HepG2 (cell line): ENCODE measurements around the gene PCTP. TPM values are rescaled to one million over a fixed set of nuclear protein-coding genes. Genes with fewer than 3 reads are reported as not detected.

Experiments used
- BRF2 ChIP-seq: sonication (generic); formaldehyde crosslinking; IDR thresholded peaks from 2 replicates; pipeline ENCODE4 v1.8.1; 2022; ENCODE audit warnings: mild to moderate bottlenecking, missing genetic modification reagents
- CBX2 ChIP-seq, 2 experiments: fragments of 200-600 bp in 1 of 2; sonication (generic); formaldehyde crosslinking in 1 of 2; IDR thresholded peaks; 2 replicates each; pipeline versions ENCODE4 v1.7.0 to v1.8.1; 2018 to 2022; ENCODE audit warnings: low read depth in 2 of 2, low read length in 1 of 2, mild to moderate bottlenecking in 1 of 2, missing genetic modification reagents in 1 of 2
- ELF1 ChIP-seq: sonication (generic); formaldehyde crosslinking; IDR thresholded peaks from 2 replicates; pipeline ENCODE4 v1.4.0; 2020; ENCODE audit warnings: missing genetic modification reagents
- FOSL1 ChIP-seq: sonication (generic); formaldehyde crosslinking; IDR thresholded peaks from 2 replicates; pipeline ENCODE4 v1.9.0; 2021; ENCODE audit warnings: missing genetic modification reagents, borderline replicate concordance
- FOXA1 ChIP-seq, 2 experiments: fragments of 450-650 bp in 1 of 2; sonication (generic) in 1 of 2; formaldehyde crosslinking in 1 of 2; IDR thresholded peaks; 2 replicates each; pipeline versions ENCODE4 v1.4.0 to v1.6.1; 2016 to 2020; ENCODE audit warnings: missing genetic modification reagents in 1 of 2
- GABPB1 ChIP-seq: IDR thresholded peaks from 2 replicates; pipeline ENCODE4 v1.6.1; 2016; ENCODE audit warnings: mild to moderate bottlenecking, missing genetic modification reagents, moderate library complexity, missing compliant biosample characterization
- HOMEZ ChIP-seq: IDR thresholded peaks from 2 replicates; pipeline ENCODE4 v1.6.1; 2016; ENCODE audit warnings: low read depth
- JUND ChIP-seq: sonication (generic); formaldehyde crosslinking; IDR thresholded peaks from 2 replicates; pipeline ENCODE4 v1.8.0; 2022; ENCODE audit warnings: mild to moderate bottlenecking, missing genetic modification reagents
- MAX ChIP-seq: IDR thresholded peaks from 2 replicates; pipeline ENCODE4 v1.6.1; 2012; ENCODE audit warnings: inconsistent platforms
- MEIS1 ChIP-seq: sonication (generic); formaldehyde crosslinking; IDR thresholded peaks from 2 replicates; pipeline ENCODE4 v1.9.0; 2021; ENCODE audit warnings: mild to moderate bottlenecking, missing genetic modification reagents, moderate library complexity, borderline replicate concordance
- MTA1 ChIP-seq: sonication (generic); formaldehyde crosslinking; IDR thresholded peaks from 2 replicates; pipeline ENCODE4 v1.4.0; 2020; ENCODE audit warnings: missing genetic modification reagents, mild to moderate bottlenecking, borderline replicate concordance
- RFXAP ChIP-seq: sonication (generic); formaldehyde crosslinking; IDR thresholded peaks from 2 replicates; pipeline ENCODE4 v1.4.0; 2020; ENCODE audit warnings: missing genetic modification reagents, borderline replicate concordance
- SMARCC2 ChIP-seq: fragments of 450-650 bp; IDR thresholded peaks from 2 replicates; pipeline ENCODE4 v1.6.1; 2017; ENCODE audit warnings: antibody characterized with exemption, mild to moderate bottlenecking
- STAG1 ChIP-seq: sonication (generic); formaldehyde crosslinking; IDR thresholded peaks from 2 replicates; pipeline ENCODE4 v1.4.0; 2020; ENCODE audit warnings: missing genetic modification reagents
- TAF1 ChIP-seq: sonication (generic); formaldehyde crosslinking; IDR thresholded peaks from 2 replicates; pipeline ENCODE4 v1.4.0; 2020; ENCODE audit warnings: missing genetic modification reagents
- TGIF2 ChIP-seq: IDR thresholded peaks from 2 replicates; pipeline ENCODE4 v1.6.1; 2016; ENCODE audit warnings: control low read depth, missing compliant biosample characterization
- TOE1 ChIP-seq: sonication (generic); formaldehyde crosslinking; IDR thresholded peaks from 2 replicates; pipeline ENCODE4 v1.4.0; 2020; ENCODE audit warnings: mild to moderate bottlenecking, missing genetic modification reagents
- ZFP41 ChIP-seq: sonication (generic); formaldehyde crosslinking; IDR thresholded peaks from 2 replicates; pipeline ENCODE4 v1.4.0; 2020; ENCODE audit warnings: mild to moderate bottlenecking, missing genetic modification reagents, borderline replicate concordance
- ZNF274 ChIP-seq: sonication (generic); formaldehyde crosslinking; IDR thresholded peaks from 2 replicates; pipeline ENCODE4 v1.5.1; 2020; ENCODE audit warnings: mild to moderate bottlenecking, missing genetic modification reagents
- ZNF546 ChIP-seq: sonication (generic); formaldehyde crosslinking; conservative IDR thresholded peaks from 2 replicates; pipeline ENCODE4 v1.8.1; 2023; ENCODE audit warnings: mild to moderate bottlenecking, missing genetic modification reagents
- ZNF781 ChIP-seq: sonication (generic); formaldehyde crosslinking; IDR thresholded peaks from 2 replicates; pipeline ENCODE4 v1.5.1; 2020; ENCODE audit warnings: borderline replicate concordance, mild to moderate bottlenecking, missing genetic modification reagents; ENCODE audit errors: not compliant biosample characterization
- polyA plus RNA-seq, 8 experiments: library from polyadenylated mRNA; depleted of rRNA in 3 of 8; stranded (reverse) in 7 of 8; unstranded in 1 of 8; fragments of >200 nt; fragmentation: Illumina TruSeq in 4 of 8; extraction: Trizol in 4 of 8; gene quantifications; 2 replicates each; pipeline versions ENCODE4 v1.2.1 to v1.2.3, GENCODE V29; 2011 to 2016; ENCODE audit warnings: low read depth in 4 of 8, missing spikeins in 1 of 8, mixed read lengths in 1 of 8; ENCODE audit not compliant: insufficient read depth in 1 of 8
- total RNA-seq, 5 experiments: library from RNA; depleted of rRNA; stranded (reverse); fragments of >200 nt; fragmentation: Illumina TruSeq; extraction: Trizol; gene quantifications; 2 replicates each; pipeline ENCODE4 v1.2.3, GENCODE V29; 2016; ENCODE audit warnings: low read depth in 1 of 5
- TF ChIP-seq, protein P1 (sequence below): sonication (generic); formaldehyde crosslinking; IDR thresholded peaks from 2 replicates; pipeline ENCODE4 v1.4.0; 2020; ENCODE audit warnings: mild to moderate bottlenecking, low read depth, missing genetic modification reagents
- TF ChIP-seq, protein P2 (sequence below): sonication (generic); formaldehyde crosslinking; IDR thresholded peaks from 2 replicates; pipeline ENCODE4 v1.4.0; 2020; ENCODE audit warnings: low read depth, mild to moderate bottlenecking, missing genetic modification reagents
- TF ChIP-seq, protein P3 (sequence below): sonication (generic); formaldehyde crosslinking; IDR thresholded peaks from 2 replicates; pipeline ENCODE4 v1.4.0; 2020; ENCODE audit warnings: missing genetic modification reagents

PCTP gene
- total and polyA plus RNA-seq, 2 of the 13 experiments (the other 11 are each of a cell fraction or from before 2014, with no cell fraction given) = 37.1 to 50.7 TPM

DNA sequence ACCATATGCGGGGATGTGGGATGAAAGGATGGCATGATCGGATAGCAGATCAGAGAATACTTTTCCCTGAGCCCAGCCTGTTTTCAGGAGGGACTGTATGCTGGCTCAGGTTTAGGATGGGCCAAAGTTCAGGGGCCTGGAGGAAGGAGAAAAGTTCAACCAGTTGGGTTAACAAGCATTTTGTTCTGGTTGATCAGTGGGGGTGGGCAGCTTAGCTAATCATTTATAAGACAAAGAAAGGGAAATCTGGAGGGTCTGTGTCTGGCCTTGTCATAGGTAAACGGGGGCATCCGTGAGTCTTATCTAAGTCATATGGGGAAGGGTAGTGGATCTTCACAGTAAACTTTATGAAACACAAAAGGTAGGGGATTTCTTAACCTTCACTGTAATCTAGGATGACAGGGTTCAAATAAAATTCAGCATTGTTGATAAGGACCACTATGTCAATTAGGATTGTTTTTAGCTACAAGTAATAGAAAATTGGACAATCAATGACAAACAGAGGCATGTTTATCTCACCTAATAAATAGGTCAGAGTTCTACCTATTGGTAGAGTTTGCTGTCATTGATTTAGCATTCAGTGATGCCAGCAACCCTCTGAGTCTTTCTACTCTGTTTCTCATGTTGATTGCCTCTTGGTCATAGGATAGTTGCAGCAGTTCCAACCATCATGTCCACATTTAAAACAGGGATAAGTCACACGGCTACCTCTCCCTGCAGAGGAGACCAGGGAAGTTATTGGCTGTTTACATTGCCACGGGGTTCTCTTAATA, 11.4 kb downstream of the PCTP start (continued):
- no peak for TF ChIP-seq TGIF2
- no peak for TF ChIP-seq ZFP41 (CRISPR knock-in tag)
- TF ChIP-seq GABPB1 (CRISPR knock-in tag) = no peak
- no peak for TF ChIP-seq FOXA1 (IDR thresholded peaks at IDR 0.05)
- TF ChIP-seq FOXA1 (CRISPR knock-in tag; IDR thresholded peaks at IDR 0.05) = no peak
- TF ChIP-seq HOMEZ (CRISPR knock-in tag) = no peak; the same call in 1 of the 2 replicates
- peak; percentile 26; the same call in 1 of the 2 replicates for TF ChIP-seq MAX
- no peak for TF ChIP-seq BRF2 (CRISPR knock-in tag)
- TF ChIP-seq ZNF274 (CRISPR knock-in tag) = no peak
- TF ChIP-seq TAF1 = no peak
- TF ChIP-seq, protein P1, sequence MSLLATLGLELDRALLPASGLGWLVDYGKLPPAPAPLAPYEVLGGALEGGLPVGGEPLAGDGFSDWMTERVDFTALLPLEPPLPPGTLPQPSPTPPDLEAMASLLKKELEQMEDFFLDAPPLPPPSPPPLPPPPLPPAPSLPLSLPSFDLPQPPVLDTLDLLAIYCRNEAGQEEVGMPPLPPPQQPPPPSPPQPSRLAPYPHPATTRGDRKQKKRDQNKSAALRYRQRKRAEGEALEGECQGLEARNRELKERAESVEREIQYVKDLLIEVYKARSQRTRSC = no peak
- TF ChIP-seq MTA1 (CRISPR knock-in tag) = no peak
- TF ChIP-seq ZNF546 (CRISPR knock-in tag) = no peak
- TF ChIP-seq, protein P2, sequence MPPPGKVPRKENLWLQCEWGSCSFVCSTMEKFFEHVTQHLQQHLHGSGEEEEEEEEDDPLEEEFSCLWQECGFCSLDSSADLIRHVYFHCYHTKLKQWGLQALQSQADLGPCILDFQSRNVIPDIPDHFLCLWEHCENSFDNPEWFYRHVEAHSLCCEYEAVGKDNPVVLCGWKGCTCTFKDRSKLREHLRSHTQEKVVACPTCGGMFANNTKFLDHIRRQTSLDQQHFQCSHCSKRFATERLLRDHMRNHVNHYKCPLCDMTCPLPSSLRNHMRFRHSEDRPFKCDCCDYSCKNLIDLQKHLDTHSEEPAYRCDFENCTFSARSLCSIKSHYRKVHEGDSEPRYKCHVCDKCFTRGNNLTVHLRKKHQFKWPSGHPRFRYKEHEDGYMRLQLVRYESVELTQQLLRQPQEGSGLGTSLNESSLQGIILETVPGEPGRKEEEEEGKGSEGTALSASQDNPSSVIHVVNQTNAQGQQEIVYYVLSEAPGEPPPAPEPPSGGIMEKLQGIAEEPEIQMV (CRISPR knock-in tag) = no peak
- no peak for TF ChIP-seq STAG1 (CRISPR knock-in tag)
- TF ChIP-seq SMARCC2 = no peak
- no peak for TF ChIP-seq ZNF781 (CRISPR knock-in tag)
- no peak for TF ChIP-seq TOE1 (CRISPR knock-in tag)
- TF ChIP-seq, protein P3, sequence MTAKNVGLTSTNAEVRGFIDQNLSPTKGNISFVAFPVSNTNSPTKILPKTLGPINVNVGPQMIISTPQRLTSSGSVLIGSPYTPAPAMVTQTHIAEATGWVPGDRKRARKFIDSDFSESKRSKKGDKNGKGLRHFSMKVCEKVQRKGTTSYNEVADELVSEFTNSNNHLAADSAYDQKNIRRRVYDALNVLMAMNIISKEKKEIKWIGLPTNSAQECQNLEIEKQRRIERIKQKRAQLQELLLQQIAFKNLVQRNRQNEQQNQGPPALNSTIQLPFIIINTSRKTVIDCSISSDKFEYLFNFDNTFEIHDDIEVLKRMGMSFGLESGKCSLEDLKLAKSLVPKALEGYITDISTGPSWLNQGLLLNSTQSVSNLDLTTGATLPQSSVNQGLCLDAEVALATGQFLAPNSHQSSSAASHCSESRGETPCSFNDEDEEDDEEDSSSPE (CRISPR knock-in tag) = no peak
- no peak for TF ChIP-seq ELF1 (CRISPR knock-in tag)
- no peak for TF ChIP-seq JUND (CRISPR knock-in tag)
- no peak for TF ChIP-seq FOSL1 (CRISPR knock-in tag)
- TF ChIP-seq RFXAP (CRISPR knock-in tag) = no peak
- no peak for TF ChIP-seq MEIS1 (CRISPR knock-in tag)
- TF ChIP-seq CBX2 (IDR thresholded peaks at IDR 0.05; ENCODE audit: low read depth, low read length) = no peak
- TF ChIP-seq CBX2 (CRISPR knock-in tag; IDR thresholded peaks at IDR 0.05; ENCODE audit: low read depth) = no peak
